K562 (cell line): ENCODE measurements around the gene MRPL54. TPM values are rescaled to one million over a fixed set of nuclear protein-coding genes. Genes with fewer than 3 reads are reported as not detected.

Experiments
- ATAC-seq: fragments of 200-7000 bp; cut with Tn5 transposase; 3 replicates; pipeline ENCODE4 v1.9.1; 2020; ENCODE audit warnings: moderate library complexity
- BruUV-seq: library from RNA; stranded (reverse); fragments of 400-500 nt; replicated peaks from 2 replicates; lab custom pipeline; 2021; lab: Mats Ljungman, UMichigan
- CTCF ChIA-PET: fragments of 300-600 bp; formaldehyde crosslinking; extraction: SDS; loops from one replicate; lab custom pipeline; 2021; ENCODE audit warnings: low intra/inter-chr PET ratio; lab: Yijun Ruan, JAX
- POLR2A ChIA-PET: fragments of 300-600, 350-650 bp; sonication (Branson Sonifier 250); formaldehyde crosslinking; extraction: SDS; loops from one replicate; lab custom pipeline; 2021; ENCODE audit warnings: antibody characterized with exemption, inconsistent platforms; lab: Yijun Ruan, JAX
- DNase-seq, 4 experiments: peaks; one replicate each; pipeline versions ENCODE4 v3.0.0 to v3.0.0-alpha.2; 2011 to 2018; ENCODE audit warnings: low spot score in 3 of 4, mixed read lengths in 3 of 4; ENCODE audit errors: extremely low read depth in 1 of 4
- FAIRE-seq: peaks from 2 replicates; lab custom pipeline; 2011; peaks lifted over from hg19 to GRCh38; lab: Jason Lieb, UNC
- H2AFZ ChIP-seq: 2 replicates; pipeline ENCODE4 v1.6.0; 2011; ENCODE audit warnings: low read depth, low read length, control low read depth, inconsistent platforms
- H3K27ac ChIP-seq: fragments of 200-600 bp; 3 replicates; pipeline ENCODE4 v1.8.0; 2011; ENCODE audit warnings: low read depth, mild to moderate bottlenecking, control low read depth, inconsistent platforms, low read length, moderate library complexity, mixed read lengths; ENCODE audit errors: extremely low read depth
- H3K27me3 ChIP-seq, 2 experiments: fragments of 300-600 bp in 1 of 2; 2 replicates in 1 of 2; 3 replicates in 1 of 2; pipeline versions ENCODE4 v1.6.0 to v1.8.0; 2011; ENCODE audit warnings: inconsistent platforms in 2 of 2, low read length in 2 of 2, mild to moderate bottlenecking in 1 of 2, mixed read lengths in 1 of 2, moderate library complexity in 1 of 2; ENCODE audit not compliant: control insufficient read depth in 2 of 2, insufficient read depth in 2 of 2
- H3K36me3 ChIP-seq: fragments of 300-600 bp; 3 replicates; pipeline ENCODE4 v1.8.0; 2011; ENCODE audit warnings: mild to moderate bottlenecking, low read length, inconsistent platforms; ENCODE audit not compliant: control insufficient read depth, insufficient read depth
- H3K4me1 ChIP-seq, 2 experiments: fragments of 200-600 bp in 1 of 2; replicated peaks in 1 of 2; 2 replicates in 1 of 2; 3 replicates in 1 of 2; pipeline versions ENCODE4 v1.5.1 to v1.8.0; 2011; ENCODE audit warnings: inconsistent platforms in 2 of 2, low read length in 2 of 2, mild to moderate bottlenecking in 1 of 2, mixed read lengths in 1 of 2, moderate library complexity in 1 of 2; ENCODE audit not compliant: control insufficient read depth in 2 of 2, insufficient read depth in 2 of 2
- H3K4me2 ChIP-seq: 2 replicates; pipeline ENCODE4 v1.6.1; 2011; ENCODE audit warnings: low read length, control low read depth, inconsistent platforms, mixed read lengths; ENCODE audit not compliant: insufficient read depth
- H3K4me3 ChIP-seq: fragments of 200-600 bp; sonication (generic), shearing (Covaris generic); 2 replicates; pipeline ENCODE4 v1.5.1; 2016; ENCODE audit warnings: control low read depth, inconsistent platforms
- H3K79me2 ChIP-seq: fragments of 200-600 bp; 3 replicates; pipeline ENCODE4 v1.8.0; 2011; ENCODE audit warnings: low read length, inconsistent platforms; ENCODE audit not compliant: control insufficient read depth, insufficient read depth
- H3K9ac ChIP-seq, 2 experiments: 2 replicates each; pipeline versions ENCODE4 v1.6.0 to v1.6.1; 2011; ENCODE audit warnings: low read depth in 2 of 2, low read length in 2 of 2, control low read depth in 1 of 2, inconsistent platforms in 1 of 2, mild to moderate bottlenecking in 1 of 2, mixed read lengths in 1 of 2; ENCODE audit not compliant: insufficient read depth in 1 of 2
- H3K9me1 ChIP-seq: one replicate; pipeline ENCODE4 v1.6.0; 2011; ENCODE audit warnings: inconsistent platforms, mild to moderate bottlenecking, low read length, moderate library complexity; ENCODE audit not compliant: control insufficient read depth, insufficient read depth
- H3K9me3 ChIP-seq: replicated peaks from 2 replicates; pipeline ENCODE4 v1.5.1; 2011; ENCODE audit warnings: low read depth, low read length, inconsistent platforms; ENCODE audit not compliant: control insufficient read depth, insufficient read depth
- H4K20me1 ChIP-seq: replicated peaks from 2 replicates; pipeline ENCODE4 v1.6.1; 2011; ENCODE audit warnings: low read length, inconsistent platforms, mixed read lengths; ENCODE audit not compliant: control insufficient read depth, insufficient read depth
- E2F6 ChIP-seq, 2 experiments: IDR thresholded peaks; 2 replicates each; pipeline ENCODE4 v1.6.1; 2011; ENCODE audit warnings: borderline replicate concordance in 1 of 2, control low read depth in 1 of 2, low read depth in 1 of 2, low read length in 1 of 2, mild to moderate bottlenecking in 1 of 2, mixed read lengths in 1 of 2, moderate library complexity in 1 of 2; ENCODE audit not compliant: insufficient read depth in 1 of 2, insufficient read length in 1 of 2, poor library complexity in 1 of 2, severe bottlenecking in 1 of 2; ENCODE audit errors: extremely low read depth in 1 of 2
- PRDM10 ChIP-seq: fragments of 450-650 bp; IDR thresholded peaks from 2 replicates; pipeline ENCODE4 v1.6.1; 2018; ENCODE audit not compliant: partially characterized antibody
- SMAD2 ChIP-seq: fragments of 150-350 bp; IDR thresholded peaks from 2 replicates; pipeline ENCODE4 v1.6.1; 2014; ENCODE audit warnings: low read depth, mild to moderate bottlenecking, low read length
- ZBTB33 ChIP-seq: sonication (generic); formaldehyde crosslinking; IDR thresholded peaks from 2 replicates; pipeline ENCODE4 v1.8.1; 2023; ENCODE audit warnings: mild to moderate bottlenecking, missing genetic modification reagents
- ZFP36 ChIP-seq: fragments of 150-350 bp; IDR thresholded peaks from 2 replicates; pipeline ENCODE4 v1.6.1; 2018; ENCODE audit warnings: low read length, low read depth; ENCODE audit not compliant: partially characterized antibody
- ZNF696 ChIP-seq: fragments of 250-450 bp; sonication (Bioruptor Pico); conservative IDR thresholded peaks from 2 replicates; pipeline ENCODE4 v1.4.0; 2020; ENCODE audit warnings: mild to moderate bottlenecking, moderate library complexity
- WGBS: fragments of 100-300 bp; shearing (Covaris generic); methylation state at CpG from one replicate; pipeline ENCODE4 v1.1.6; 2016; ENCODE audit warnings: low coverage, mixed read lengths; ENCODE audit not compliant: insufficient coverage; ENCODE audit errors: missing lambda C conversion rate; 5-methylcytosine and 5-hydroxymethylcytosine counted together
- in situ Hi-C: fragments of 300-500 bp; cut with MboI; formaldehyde crosslinking; loops from 4 replicates; pipeline ENCODE4 v1.15.0; 2018; ENCODE audit warnings: inconsistent platforms, mixed read lengths
- intact Hi-C: fragments of 100-400 bp; cut with micrococcal nuclease; formaldehyde crosslinking; loops from 2 replicates; pipeline ENCODE4 v1.14.2; 2022
- polyA plus RNA-seq, 8 experiments: library from polyadenylated mRNA; depleted of rRNA in 4 of 8; stranded (reverse) in 5 of 8; unstranded in 3 of 8; fragments of >200 nt; fragmentation: Nextera tagmentation in 2 of 8; fragmentation: Illumina TruSeq in 1 of 8; extraction: Ambion mirVana in 2 of 8; extraction: Trizol in 1 of 8; gene quantifications; 2 replicates each; pipeline versions ENCODE4 v1.2.1 to v1.2.3, GENCODE V29; 2011 to 2014; ENCODE audit warnings: inconsistent platforms in 1 of 8, missing spikeins in 1 of 8
- total RNA-seq, 7 experiments: library from RNA; depleted of rRNA in 6 of 7; stranded (reverse); fragments of >200 nt in 6 of 7; fragmentation: Illumina TruSeq in 2 of 7; extraction: Trizol in 2 of 7; gene quantifications; 2 replicates each; pipeline versions ENCODE4 v1.2.1 to v1.2.3, GENCODE V29; 2011 to 2021; ENCODE audit warnings: low replicate concordance in 1 of 7

Gene MRPL54
- total and polyA plus RNA-seq, 9 of the 15 experiments (the other 6 are each of a cell fraction or from before 2014, with no cell fraction given): 3.5 to 120 (median 56.9) TPM

GRCh38 chr19:3809881-3810707 is 47.6 kb downstream of the MRPL54 start:
- ATAC-seq (no peak), FAIRE-seq (no peak)
- Histone ChIP-seq H3K79me2 (no peaks in the 10 kb centered on the region), H3K4me3 (no peak overlapping the region), H3K4me1 (peaks cover 0 to 59% of the 10 kb centered on the region in 2 experiments), H3K9me3 (peaks cover 7% of the 10 kb centered on the region), H3K9me1 (no peaks in the 10 kb centered on the region)
- intact Hi-C loops (no loop called here), in situ Hi-C loops (no loop called here)
- POLR2A ChIA-PET: no interaction called here
- peak in 1 of 2 experiments; percentile 16 for TF ChIP-seq E2F6 (IDR thresholded peaks at IDR 0.05; ENCODE audit: borderline replicate concordance in 1 of 2, extremely low read depth in 1 of 2, insufficient read depth in 1 of 2, insufficient read length in 1 of 2, low read depth in 1 of 2, low read length in 1 of 2, poor library complexity in 1 of 2, severe bottlenecking in 1 of 2)
- no peak for TF ChIP-seq ZFP36
- TF ChIP-seq PRDM10: peak; percentile 45
- peak; percentile 43; the same call in 1 of the 2 replicates for TF ChIP-seq ZBTB33
- no peak for TF ChIP-seq ZNF696 (CRISPR knock-in tag)
- no peak for TF ChIP-seq SMAD2
- TF ChIP-seq, all 486 proteins: peak for 3
- no peak for DNase-seq
- no TSS peak for BruUV-seq
- WGBS: 78% methylated on average over 17 of the region's 26 CpGs
- no peak overlapping the region; the same call in 1 of the 2 replicates for H2AFZ ChIP-seq
- H3K4me2 ChIP-seq: no peak overlapping the region
- no peak overlapping the region for H3K27ac ChIP-seq
- H3K9ac ChIP-seq: peak overlapping the region in 1 of 2 experiments; percentile 58; a peak in 2 of 4 replicates
- CTCF ChIA-PET: no interaction called here
- H3K27me3 ChIP-seq: no peaks in the 10 kb centered on the region; a peak in 1 of 5 replicates
- H3K36me3 ChIP-seq: no peaks in the 10 kb centered on the region
- no peaks in the 10 kb centered on the region for H4K20me1 ChIP-seq
